ENCODE data around the gene CACNA2D4. TPM values are rescaled to one million over a fixed set of nuclear protein-coding genes. Genes with fewer than 3 reads are reported as not detected.

Gene CACNA2D4
- polyA plus RNA-seq, 3 donors, result 17.8 to 87.7 (median 22.1) TPM

DNA sequence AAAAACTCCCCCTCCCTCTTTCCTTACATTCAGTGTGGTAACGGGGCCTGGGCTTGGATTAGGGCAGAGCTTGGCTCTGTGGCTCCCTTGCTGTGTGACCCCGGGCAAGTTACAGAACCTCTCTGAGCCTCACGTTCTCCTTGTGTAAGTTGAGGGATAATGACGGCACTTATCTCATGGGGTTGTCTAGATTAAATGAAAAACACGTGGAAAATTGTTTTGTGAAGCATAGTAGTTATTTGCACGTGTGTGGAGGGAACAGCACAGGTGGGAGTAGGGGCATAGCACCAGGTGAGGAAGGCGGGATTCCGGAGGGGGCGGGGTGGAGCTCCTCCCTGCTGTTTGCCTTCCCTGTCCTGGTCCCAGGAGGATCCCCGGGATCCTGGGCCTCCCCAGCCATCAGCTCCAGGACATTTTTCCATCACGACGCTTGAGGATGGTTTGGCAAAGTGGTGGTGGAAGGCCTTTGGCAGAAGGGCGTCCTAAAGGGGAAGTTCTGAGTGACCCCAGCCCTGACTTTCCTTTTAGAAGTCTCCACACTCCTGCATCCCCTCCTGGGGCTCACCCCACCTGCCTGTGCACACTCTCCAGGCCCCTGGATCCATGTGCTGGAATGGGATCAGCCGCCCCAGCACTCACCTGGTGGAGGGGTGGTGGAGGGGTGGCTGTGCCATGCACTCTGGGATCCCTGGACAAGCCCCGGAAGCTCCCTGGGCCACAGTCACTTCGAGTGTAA lies 75.4 kb downstream of the CACNA2D4 start:
- TF ChIP-seq, protein P1, sequence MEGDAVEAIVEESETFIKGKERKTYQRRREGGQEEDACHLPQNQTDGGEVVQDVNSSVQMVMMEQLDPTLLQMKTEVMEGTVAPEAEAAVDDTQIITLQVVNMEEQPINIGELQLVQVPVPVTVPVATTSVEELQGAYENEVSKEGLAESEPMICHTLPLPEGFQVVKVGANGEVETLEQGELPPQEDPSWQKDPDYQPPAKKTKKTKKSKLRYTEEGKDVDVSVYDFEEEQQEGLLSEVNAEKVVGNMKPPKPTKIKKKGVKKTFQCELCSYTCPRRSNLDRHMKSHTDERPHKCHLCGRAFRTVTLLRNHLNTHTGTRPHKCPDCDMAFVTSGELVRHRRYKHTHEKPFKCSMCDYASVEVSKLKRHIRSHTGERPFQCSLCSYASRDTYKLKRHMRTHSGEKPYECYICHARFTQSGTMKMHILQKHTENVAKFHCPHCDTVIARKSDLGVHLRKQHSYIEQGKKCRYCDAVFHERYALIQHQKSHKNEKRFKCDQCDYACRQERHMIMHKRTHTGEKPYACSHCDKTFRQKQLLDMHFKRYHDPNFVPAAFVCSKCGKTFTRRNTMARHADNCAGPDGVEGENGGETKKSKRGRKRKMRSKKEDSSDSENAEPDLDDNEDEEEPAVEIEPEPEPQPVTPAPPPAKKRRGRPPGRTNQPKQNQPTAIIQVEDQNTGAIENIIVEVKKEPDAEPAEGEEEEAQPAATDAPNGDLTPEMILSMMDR (IDR thresholded peaks at IDR 0.05), result no peak
- no peak overlapping the region for H3K4me2 ChIP-seq (replicated peaks; ENCODE audit: extremely low read depth, low read length, poor library complexity, severe bottlenecking)
- peaks cover 0 to 7% (median 4%) of the 10 kb centered on the region in 3 donors for H3K27me3 Mint-ChIP-seq (ENCODE audit: low read depth in 3 of 3)
- no peaks in the 10 kb centered on the region for H3K36me3 ChIP-seq (replicated peaks in 1 of 2; ENCODE audit: control insufficient read depth in 1 of 2, insufficient read depth in 2 of 2, low read length in 2 of 2)
- H3K4me1 ChIP-seq (ENCODE audit: control insufficient read depth in 1 of 2, insufficient read depth in 2 of 2, low read length in 2 of 2), result peaks cover 14 to 22% of the 10 kb centered on the region in 2 donors
- H3K27me3 ChIP-seq (ENCODE audit: control insufficient read depth in 2 of 2, insufficient read depth in 2 of 2, low read length in 2 of 2), result no peaks in the 10 kb centered on the region
- H2AFZ ChIP-seq (ENCODE audit: insufficient read depth, low read depth, low read length, poor library complexity, severe bottlenecking), result no peak overlapping the region
- no peaks in the 10 kb centered on the region for H3K36me3 Mint-ChIP-seq
- H3K4me1 Mint-ChIP-seq, result peaks cover 26% of the 10 kb centered on the region
- WGBS (ENCODE audit: insufficient coverage), result 95% methylated on average over 8 of the region's 16 CpGs
- H3K4me3 Mint-ChIP-seq, result no peak overlapping the region
- no peaks in the 10 kb centered on the region for H3K79me2 ChIP-seq (ENCODE audit: insufficient read depth, low read length)
- H4K20me1 ChIP-seq (ENCODE audit: insufficient read depth, low read length), result no peaks in the 10 kb centered on the region
- peaks cover 0 to 3% (median 0%) of the 10 kb centered on the region in 7 donors for H3K9me3 Mint-ChIP-seq
- no peak overlapping the region for H3K4me3 ChIP-seq (replicated peaks in 1 of 3; ENCODE audit: low read depth in 2 of 3, low read length in 3 of 3)
- intact Hi-C loops (cut with micrococcal nuclease), result no loop called here
- H3K27ac Mint-ChIP-seq, result peak overlapping the region in 1 of 7 donors; percentile 54
- no peak for DNase-seq
- H3K27ac ChIP-seq (ENCODE audit: low read depth in 1 of 2, low read length in 2 of 2), result no peak overlapping the region
- H3K9me3 ChIP-seq (replicated peaks in 1 of 2; ENCODE audit: control insufficient read depth in 1 of 2, insufficient read depth in 1 of 2, low read length in 2 of 2), result no peaks in the 10 kb centered on the region
- H3K9ac ChIP-seq (ENCODE audit: insufficient read depth, low read length, poor library complexity, severe bottlenecking), result peak overlapping the region; percentile 36

DNA sequence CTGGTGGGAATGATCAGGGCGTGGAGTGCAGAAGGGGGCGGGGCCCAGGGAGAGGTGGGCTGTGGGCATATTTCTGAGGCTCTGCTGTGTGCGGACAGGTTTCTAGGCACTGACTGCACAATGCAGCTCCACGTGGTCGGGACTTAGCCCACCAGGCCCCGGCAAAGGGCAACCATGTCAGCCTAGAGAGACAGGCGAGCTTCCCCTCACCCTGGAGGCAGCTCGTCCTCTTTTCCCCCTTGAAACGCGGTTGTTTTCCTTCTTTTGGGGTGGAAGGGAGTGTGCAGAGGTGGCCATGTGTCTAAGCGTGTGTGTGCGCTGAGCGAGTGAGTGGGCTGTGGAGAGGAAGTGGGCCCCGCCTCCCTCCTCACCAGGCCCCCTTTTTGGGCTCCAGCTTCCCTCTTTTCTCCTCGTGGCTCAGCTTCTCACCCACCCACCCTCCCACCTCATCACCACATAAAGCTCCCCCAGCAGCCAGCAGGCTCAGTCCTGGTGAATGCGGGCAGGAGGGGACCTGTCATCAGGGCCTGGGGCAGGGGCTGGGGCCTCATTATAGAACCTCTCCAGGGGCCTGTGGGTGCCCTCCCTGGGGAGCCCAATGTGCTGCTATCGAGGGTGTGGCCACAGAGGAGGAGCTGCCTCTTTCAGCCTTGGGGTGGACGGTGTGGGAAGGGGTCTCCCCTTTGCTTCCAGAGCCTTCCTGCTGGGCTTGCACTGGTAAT lies 76.1 kb downstream of the CACNA2D4 start:
- peak overlapping the region in 3 of 7 donors; percentile 6 to 54 (median 38) for H3K27ac Mint-ChIP-seq
- peak overlapping the region in 1 of 2 donors; percentile 21 for H3K4me3 Mint-ChIP-seq
- TF ChIP-seq, protein P1 (IDR thresholded peaks at IDR 0.05), result no peak
- DNase-seq, result peak; percentile 47 to 75 (median 68)
- Histone ChIP-seq H2AFZ (ENCODE audit: insufficient read depth, low read depth, low read length, poor library complexity, severe bottlenecking) (no peak overlapping the region), H3K4me3 (replicated peaks in 1 of 3; ENCODE audit: low read depth in 2 of 3, low read length in 3 of 3) (peak overlapping the region in 1 of 3 experiments; percentile 24), H3K4me2 (replicated peaks; ENCODE audit: extremely low read depth, low read length, poor library complexity, severe bottlenecking) (peak overlapping the region; percentile 41), H3K36me3 (replicated peaks in 1 of 2; ENCODE audit: control insufficient read depth in 1 of 2, insufficient read depth in 2 of 2, low read length in 2 of 2) (no peaks in the 10 kb centered on the region), H4K20me1 (ENCODE audit: insufficient read depth, low read length) (no peaks in the 10 kb centered on the region), H3K27me3 (ENCODE audit: control insufficient read depth in 2 of 2, insufficient read depth in 2 of 2, low read length in 2 of 2) (no peaks in the 10 kb centered on the region), H3K9me3 (replicated peaks in 1 of 2; ENCODE audit: control insufficient read depth in 1 of 2, insufficient read depth in 1 of 2, low read length in 2 of 2) (no peaks in the 10 kb centered on the region), H3K27ac (ENCODE audit: low read depth in 1 of 2, low read length in 2 of 2) (no peak overlapping the region), H3K79me2 (ENCODE audit: insufficient read depth, low read length) (no peaks in the 10 kb centered on the region), H3K9ac (ENCODE audit: insufficient read depth, low read length, poor library complexity, severe bottlenecking) (peak overlapping the region; percentile 36), H3K4me1 (ENCODE audit: control insufficient read depth in 1 of 2, insufficient read depth in 2 of 2, low read length in 2 of 2) (peaks cover 14 to 22% of the 10 kb centered on the region in 2 donors)
- H3K4me1 Mint-ChIP-seq, result peaks cover 26% of the 10 kb centered on the region
- peaks cover 0 to 3% (median 0%) of the 10 kb centered on the region in 7 donors for H3K9me3 Mint-ChIP-seq
- intact Hi-C loops (cut with micrococcal nuclease), result no loop called here
- 71% methylated on average over 5 of the region's 18 CpGs for WGBS (ENCODE audit: insufficient coverage)
- H3K27me3 Mint-ChIP-seq (ENCODE audit: low read depth in 3 of 3), result peaks cover 0 to 7% (median 4%) of the 10 kb centered on the region in 3 donors
- H3K36me3 Mint-ChIP-seq, result no peaks in the 10 kb centered on the region
